ENCODE data around the gene KIF5B.
"Not testable (repeated sequence)": the region's sequence is repeated elsewhere in the genome, so short reads cannot be mapped to it uniquely, and the experiment has no call there.

KIF5B gene

GRCh38 chr10:32007026-32007425, 49.2 kb downstream of the KIF5B start:
- DNase-seq (ENCODE audit: low spot score) = no peak

- DNase-seq (ENCODE audit: low spot score) = peak; percentile 39
These were observed 51.2 kb downstream of the KIF5B start for GRCh38 chr10:32005050-32005449.

GRCh38 chr10:32004161-32004591, 52.0 kb downstream of the KIF5B start:
- no peak for DNase-seq (ENCODE audit: low spot score)

GRCh38 chr10:32002531-32002930, 53.7 kb downstream of the KIF5B start:
- no peak for DNase-seq (ENCODE audit: low spot score)

DNA sequence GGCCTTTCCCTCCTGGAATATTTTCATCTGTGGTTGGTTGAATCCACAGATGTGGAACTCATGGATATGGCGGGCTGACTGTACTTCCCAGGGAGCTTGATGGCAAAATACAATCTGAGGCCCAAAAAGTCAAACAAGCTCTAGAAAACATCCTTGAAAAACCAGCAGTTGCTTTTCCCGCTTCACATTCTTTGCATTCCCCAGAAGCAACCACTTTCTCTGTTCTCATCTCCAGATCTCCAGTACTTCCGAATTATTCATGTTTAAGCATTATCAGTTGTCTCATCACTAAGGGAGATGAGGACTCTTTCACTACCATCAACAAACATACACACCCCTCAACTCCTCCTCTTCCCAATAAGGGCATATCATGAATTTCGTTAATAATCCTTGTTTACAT, 55.3 kb downstream of the KIF5B start:
- DNase-seq (ENCODE audit: low spot score) = no peak

DNA sequence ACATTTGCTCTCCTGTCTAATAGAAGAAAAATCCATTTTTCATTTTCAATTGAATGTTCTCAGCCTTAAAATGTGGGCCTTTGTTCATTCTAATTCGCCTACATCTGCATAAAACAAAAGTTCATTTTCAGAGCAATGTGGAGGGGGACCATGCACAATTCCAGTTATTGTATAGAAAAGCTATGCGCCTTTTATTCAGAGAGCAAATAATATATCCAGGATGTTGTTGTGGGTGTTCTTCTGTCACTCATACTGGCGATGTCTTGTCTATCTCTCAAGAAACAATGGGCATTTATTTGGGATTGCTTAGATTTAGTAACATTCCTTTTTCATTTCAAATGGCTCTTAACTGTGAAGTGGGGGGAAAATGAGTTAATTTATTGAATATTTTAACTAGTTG, 56.4 kb downstream of the KIF5B start:
- DNase-seq (ENCODE audit: low spot score) = no peak

- DNase-seq (ENCODE audit: low spot score) = no peak
These were observed 57.1 kb downstream of the KIF5B start for GRCh38 chr10:31999070-31999660.

DNA sequence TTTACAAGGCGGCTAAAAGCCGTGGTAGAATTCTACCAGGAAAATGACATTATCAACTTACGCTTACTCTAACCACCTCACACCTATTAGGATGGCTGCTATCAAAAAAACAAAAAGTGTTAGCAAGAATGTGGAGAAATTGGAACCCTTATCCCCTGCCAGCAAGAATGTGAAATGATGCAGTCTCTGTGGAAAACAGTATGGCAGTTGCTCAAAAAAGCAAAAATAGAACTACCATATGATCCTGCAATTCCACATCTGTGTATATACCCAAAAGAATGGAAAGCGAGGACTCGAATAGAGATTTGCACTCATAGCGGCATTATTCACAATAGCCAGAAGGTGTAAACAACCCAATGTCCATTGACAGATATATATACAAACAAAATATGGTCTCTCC, 61.3 kb downstream of the KIF5B start:
- no peak for DNase-seq (ENCODE audit: low spot score)

GRCh38 chr10:31990937-31991336, 65.3 kb downstream of the KIF5B start:
- DNase-seq (ENCODE audit: low spot score) = no peak

DNA sequence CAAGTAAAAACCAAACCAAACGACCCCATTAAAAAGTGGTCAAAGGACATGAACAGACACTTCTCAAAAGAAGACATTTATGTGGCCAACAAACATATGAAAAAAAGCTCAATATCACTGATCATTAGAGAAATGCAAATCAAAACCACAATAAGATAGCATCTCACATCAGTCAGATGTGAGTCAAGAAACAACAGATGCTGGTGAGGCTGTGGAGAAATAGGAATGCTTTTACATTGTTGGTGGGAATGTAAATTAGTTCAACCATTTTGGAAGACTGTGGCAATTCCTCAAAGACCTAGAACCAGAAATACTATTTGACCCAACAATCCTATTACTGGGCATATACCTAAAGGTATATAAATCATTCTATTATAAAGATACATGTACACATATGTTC, 68.4 kb downstream of the KIF5B start:
- not testable (repeated sequence) for DNase-seq (ENCODE audit: low spot score)

GRCh38 chr10:31982111-31982510, 74.1 kb downstream of the KIF5B start:
- no peak for DNase-seq (ENCODE audit: low spot score)

DNA sequence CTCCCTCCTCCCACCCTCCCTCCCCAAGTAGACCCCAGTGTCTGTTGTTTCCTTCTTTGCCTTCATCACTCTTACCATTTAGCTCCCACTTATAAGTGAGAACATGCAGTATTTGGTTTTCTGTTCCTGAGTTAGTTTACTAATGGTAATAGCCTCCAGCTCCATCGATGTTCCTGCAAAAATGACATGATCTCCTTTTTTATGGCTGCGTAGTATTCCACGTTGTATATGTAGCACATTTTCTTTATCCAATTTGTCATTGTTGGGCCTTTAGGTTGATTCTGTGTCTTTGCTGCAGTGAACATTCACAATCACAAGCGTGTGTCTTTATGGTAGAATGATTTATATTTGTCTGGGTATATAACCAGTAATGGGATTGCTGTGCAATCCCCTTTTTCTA, 75.8 kb downstream of the KIF5B start:
- no peak for DNase-seq (ENCODE audit: low spot score)

- DNase-seq (ENCODE audit: low spot score) = not testable (repeated sequence)
These were observed 77.2 kb downstream of the KIF5B start for GRCh38 chr10:31979071-31979470.

- no peak for DNase-seq (ENCODE audit: low spot score)
These were observed 78.1 kb downstream of the KIF5B start for GRCh38 chr10:31978156-31978483.

- DNase-seq (ENCODE audit: low spot score) = no peak
These were observed 78.6 kb downstream of the KIF5B start for GRCh38 chr10:31977440-31978155.

DNA sequence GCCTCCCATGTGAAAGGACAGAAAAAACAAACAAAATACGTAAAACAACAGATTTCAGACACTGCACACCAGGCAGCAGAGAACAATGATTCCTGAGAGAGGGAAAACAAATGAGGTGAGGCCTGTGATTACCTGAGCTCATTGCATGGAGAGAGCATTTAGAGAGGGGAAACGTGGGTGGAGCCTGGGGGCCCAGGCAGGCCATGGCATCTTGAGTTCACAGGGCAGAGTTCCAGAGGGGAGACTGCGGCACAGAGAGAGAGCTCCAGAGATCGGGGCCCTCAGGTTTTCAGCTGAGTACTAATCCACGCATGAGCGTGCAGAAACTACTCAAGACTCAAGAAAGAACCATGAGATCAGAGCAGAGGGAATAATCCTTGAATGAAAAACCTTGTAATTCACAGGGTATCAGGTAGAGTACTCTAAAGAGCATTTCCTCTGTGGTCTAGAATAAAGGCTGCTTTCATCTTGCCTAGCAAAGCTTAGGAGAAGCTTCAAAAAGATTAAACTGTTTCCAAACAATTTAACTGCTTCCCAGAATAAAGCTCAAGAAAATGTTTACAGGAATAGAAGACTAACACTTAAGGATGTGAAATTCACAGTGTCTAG, 81.0 kb downstream of the KIF5B start:
- no peak for DNase-seq (ENCODE audit: low spot score)

DNA sequence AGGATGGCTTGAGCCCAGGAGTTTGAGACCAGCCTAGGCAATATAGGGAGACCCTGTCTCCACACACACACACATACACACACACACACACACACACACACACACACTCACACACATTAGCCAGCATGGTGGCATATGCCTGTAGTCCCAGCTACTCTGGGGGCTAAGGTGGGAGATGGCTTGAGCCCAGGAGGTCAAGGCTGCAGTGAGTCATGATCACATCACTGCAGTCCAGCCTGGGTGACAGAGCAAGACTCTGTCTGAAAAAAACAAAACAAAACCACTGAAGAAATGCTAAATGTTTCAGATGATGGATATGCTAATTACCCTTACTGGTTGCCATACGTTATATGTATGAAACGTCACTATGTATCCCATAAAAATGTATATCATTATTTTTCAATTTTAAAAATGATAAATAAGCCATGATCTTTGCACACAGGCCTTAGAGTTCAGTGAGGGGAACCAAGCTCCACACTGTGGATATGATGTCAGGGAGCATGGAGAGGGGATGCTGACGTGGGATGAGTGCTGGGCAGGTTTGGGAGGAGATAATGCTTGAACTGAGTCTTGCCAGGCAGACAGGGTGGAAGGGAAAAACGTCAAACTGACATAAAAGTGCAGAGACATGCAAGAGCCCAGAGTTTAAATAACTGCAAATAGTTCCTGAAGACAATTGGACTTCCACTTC, 81.6 kb downstream of the KIF5B start:
- no peak for DNase-seq (ENCODE audit: low spot score)

DNA sequence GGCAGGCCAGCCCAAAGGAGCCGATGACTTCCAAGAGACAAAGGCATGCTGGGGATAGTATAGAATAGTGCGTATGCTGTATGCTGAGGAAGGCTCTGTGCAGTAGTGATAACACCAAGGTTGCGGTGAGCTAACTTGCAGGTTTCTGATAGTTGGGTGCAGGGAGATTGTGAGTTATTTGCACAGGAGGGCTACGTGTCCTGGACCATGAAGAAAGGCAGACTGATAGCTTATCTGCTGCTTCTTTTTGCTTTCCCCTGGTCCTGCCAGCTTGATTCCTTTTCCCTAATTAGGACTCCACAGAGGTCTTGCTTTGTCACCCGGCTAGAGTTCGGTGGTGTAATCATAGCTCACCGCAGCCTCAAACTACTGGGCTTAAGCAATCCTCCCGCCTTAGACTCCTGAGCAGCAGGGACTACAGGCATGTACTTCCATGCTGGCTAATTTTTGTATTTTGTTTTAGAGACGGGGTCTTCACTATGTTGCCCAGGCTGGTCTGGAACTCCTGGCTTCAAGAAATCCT, 83.6 kb downstream of the KIF5B start:
- DNase-seq (ENCODE audit: low spot score) = no peak

DNA sequence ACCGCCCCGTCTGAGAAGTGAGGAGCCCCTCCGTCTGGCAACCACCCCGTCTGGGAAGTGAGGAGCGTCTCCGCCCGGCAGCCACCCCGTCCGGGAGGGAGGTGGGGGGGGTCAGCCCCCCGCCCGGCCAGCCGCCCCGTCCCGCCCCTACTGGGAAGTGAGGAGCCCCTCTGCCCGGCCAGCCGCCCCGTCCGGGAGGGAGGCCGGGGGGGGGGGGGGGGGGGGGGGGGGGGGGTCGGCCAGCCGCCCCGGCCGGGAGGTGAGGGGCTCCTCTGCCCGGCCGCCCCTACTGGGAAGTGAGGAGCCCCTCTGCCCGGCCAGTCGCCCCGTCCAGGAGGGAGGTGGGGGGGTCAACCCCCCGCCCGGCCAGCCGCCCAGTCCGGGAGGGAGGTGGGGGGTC, 86.4 kb downstream of the KIF5B start:
- not testable (repeated sequence) for DNase-seq (ENCODE audit: low spot score)

GRCh38 chr10:31963589-31963980, 92.6 kb downstream of the KIF5B start:
- DNase-seq (ENCODE audit: low spot score) = no peak

- DNase-seq (ENCODE audit: low spot score) = no peak
These were observed 93.2 kb downstream of the KIF5B start for GRCh38 chr10:31962826-31963588.

Data from hematopoietic multipotent progenitor cell treated with erythropoietin and hydrocortisone succinate and interleukin-3 and kit ligand, for 17 days (in vitro differentiated cells).